Prostate gland (tissue), 2 donors: ENCODE results near the gene RAVER2. TPM values are rescaled to one million over a fixed set of nuclear protein-coding genes. Genes with fewer than 3 reads are reported as not detected.

Source experiments
- DNase-seq: peaks from one replicate; pipeline ENCODE4 v3.0.0-alpha.2; 2019; ENCODE audit warnings: low spot score
- H3K27ac ChIP-seq, 2 donors: fragments of 200-600 bp; sonication (generic); 2 replicates each; pipeline ENCODE4 v1.5.1; 2017 to 2019
- H3K27me3 ChIP-seq: fragments of 200-600 bp; sonication (generic); replicated peaks from 2 replicates; pipeline ENCODE4 v1.5.1; 2019; ENCODE audit not compliant: insufficient read depth
- H3K36me3 ChIP-seq, 2 donors: fragments of 200-600 bp; sonication (generic); 1 replicate in 1 of 2; 2 replicates in 1 of 2; pipeline versions ENCODE4 v1.5.1 to v1.8.1; 2017 to 2019
- H3K4me1 ChIP-seq: fragments of 200-600 bp; sonication (generic); replicated peaks from 2 replicates; pipeline ENCODE4 v1.5.1; 2019
- H3K4me3 ChIP-seq, 2 donors: fragments of 200-600 bp; sonication (generic); 2 replicates each; pipeline ENCODE4 v1.5.1; 2017 to 2019
- H3K9me3 ChIP-seq: fragments of 200-600 bp; sonication (generic); 2 replicates; pipeline ENCODE4 v1.5.1; 2017
- POLR2A ChIP-seq: fragments of 450-650 bp; IDR thresholded peaks from one replicate; pipeline ENCODE4 v1.6.1; 2016; ENCODE audit warnings: antibody characterized with exemption, mild to moderate bottlenecking
- POLR2AphosphoS5 ChIP-seq: sonication (generic); formaldehyde crosslinking; IDR thresholded peaks from one replicate; pipeline ENCODE4 v1.6.1; 2017; ENCODE audit warnings: antibody characterized with exemption
- WGBS: methylation state at CpG from one replicate; pipeline ENCODE4 v1.1.5; 2018; 5-methylcytosine and 5-hydroxymethylcytosine counted together
- intact Hi-C: fragments of 100-400 bp; cut with DNase I; formaldehyde crosslinking; loops from one replicate; pipeline ENCODE4 v1.14.2; 2022
- total RNA-seq, 2 donors: library from RNA; depleted of rRNA; stranded (reverse); fragments of >200 nt; gene quantifications; one replicate each; pipeline ENCODE4 v1.1.0, GENCODE V29; 2016
- TF ChIP-seq, protein P1 (sequence below), 4 experiments: fragments of 200-600 bp in 2 of 4; fragments of 450-650 bp in 2 of 4; sonication (generic) in 2 of 4; IDR thresholded peaks; 1 replicate in 3 of 4; 2 replicates in 1 of 4; pipeline ENCODE4 v1.5.1; 2016 to 2019; ENCODE audit warnings: antibody characterized with exemption in 4 of 4, mild to moderate bottlenecking in 2 of 4, moderate library complexity in 2 of 4

Gene RAVER2
- total RNA-seq, 2 donors from 2014 or later = 11.8 to 18.3 TPM

DNA sequence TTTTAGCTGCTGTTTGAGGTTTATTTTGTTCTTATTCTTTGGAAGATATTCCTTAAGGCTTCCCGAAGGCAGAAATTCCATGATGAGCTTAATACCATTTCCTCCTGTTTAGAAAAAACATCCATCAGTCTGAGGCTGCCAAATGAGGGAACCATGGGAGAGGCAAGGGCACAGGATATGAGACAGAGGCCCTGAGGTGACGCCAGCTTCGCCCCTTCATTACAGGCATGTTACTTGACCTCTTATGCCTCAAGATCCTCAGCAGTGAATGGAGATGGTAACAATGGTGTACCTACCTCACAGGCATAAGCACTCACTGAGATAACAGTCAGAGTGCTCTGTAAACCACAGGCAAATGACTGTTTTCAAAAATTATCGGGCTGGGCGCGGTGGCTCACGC is 93.6 kb downstream of the RAVER2 start:
- H3K27ac ChIP-seq = no peak overlapping the region
- H3K4me1 ChIP-seq = no peaks in the 10 kb centered on the region
- WGBS = 88% methylated on average over 7 of the region's 7 CpGs
- H3K27me3 ChIP-seq = no peaks in the 10 kb centered on the region
- no peaks in the 10 kb centered on the region for H3K9me3 ChIP-seq
- peaks cover 0 to 19% of the 10 kb centered on the region in 2 donors for H3K36me3 ChIP-seq
- H3K4me3 ChIP-seq = no peak overlapping the region
- intact Hi-C loops = no loop called here
- no peak for DNase-seq
- TF ChIP-seq, protein P1, sequence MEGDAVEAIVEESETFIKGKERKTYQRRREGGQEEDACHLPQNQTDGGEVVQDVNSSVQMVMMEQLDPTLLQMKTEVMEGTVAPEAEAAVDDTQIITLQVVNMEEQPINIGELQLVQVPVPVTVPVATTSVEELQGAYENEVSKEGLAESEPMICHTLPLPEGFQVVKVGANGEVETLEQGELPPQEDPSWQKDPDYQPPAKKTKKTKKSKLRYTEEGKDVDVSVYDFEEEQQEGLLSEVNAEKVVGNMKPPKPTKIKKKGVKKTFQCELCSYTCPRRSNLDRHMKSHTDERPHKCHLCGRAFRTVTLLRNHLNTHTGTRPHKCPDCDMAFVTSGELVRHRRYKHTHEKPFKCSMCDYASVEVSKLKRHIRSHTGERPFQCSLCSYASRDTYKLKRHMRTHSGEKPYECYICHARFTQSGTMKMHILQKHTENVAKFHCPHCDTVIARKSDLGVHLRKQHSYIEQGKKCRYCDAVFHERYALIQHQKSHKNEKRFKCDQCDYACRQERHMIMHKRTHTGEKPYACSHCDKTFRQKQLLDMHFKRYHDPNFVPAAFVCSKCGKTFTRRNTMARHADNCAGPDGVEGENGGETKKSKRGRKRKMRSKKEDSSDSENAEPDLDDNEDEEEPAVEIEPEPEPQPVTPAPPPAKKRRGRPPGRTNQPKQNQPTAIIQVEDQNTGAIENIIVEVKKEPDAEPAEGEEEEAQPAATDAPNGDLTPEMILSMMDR (IDR thresholded peaks at IDR 0.05) = no peak
- TF ChIP-seq POLR2AphosphoS5 (no peak), POLR2A (no peak)

DNA sequence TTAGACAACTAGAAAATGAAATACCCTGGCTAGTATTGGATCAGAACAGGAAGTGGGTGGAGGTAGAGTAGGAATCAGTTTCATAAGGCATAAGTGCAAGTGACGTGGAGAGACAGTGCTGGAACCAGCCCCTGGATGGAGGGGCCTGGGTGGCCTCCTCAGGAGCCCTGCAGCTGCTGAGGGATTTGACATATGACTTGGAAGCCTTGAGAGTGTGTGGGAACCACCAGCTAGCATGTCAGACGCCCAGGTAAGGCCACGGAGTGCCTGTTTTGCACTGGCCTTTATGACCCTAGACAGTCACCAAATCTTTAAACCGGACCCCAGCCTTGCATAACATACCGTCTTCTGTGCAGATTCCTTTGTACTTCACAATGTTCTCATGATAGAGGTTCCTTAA is 94.4 kb downstream of the RAVER2 start:
- no peaks in the 10 kb centered on the region for H3K9me3 ChIP-seq
- H3K36me3 ChIP-seq = peaks cover 0 to 18% of the 10 kb centered on the region in 2 donors
- H3K27me3 ChIP-seq = no peaks in the 10 kb centered on the region
- TF ChIP-seq POLR2AphosphoS5 (no peak), POLR2A (no peak)
- TF ChIP-seq, protein P1 (IDR thresholded peaks at IDR 0.05) = no peak
- WGBS = 96% methylated on average over 5 of the region's 5 CpGs
- no peak overlapping the region for H3K27ac ChIP-seq
- H3K4me3 ChIP-seq = no peak overlapping the region
- no peak for DNase-seq
- H3K4me1 ChIP-seq = no peaks in the 10 kb centered on the region
- intact Hi-C loops = no loop called here

DNA sequence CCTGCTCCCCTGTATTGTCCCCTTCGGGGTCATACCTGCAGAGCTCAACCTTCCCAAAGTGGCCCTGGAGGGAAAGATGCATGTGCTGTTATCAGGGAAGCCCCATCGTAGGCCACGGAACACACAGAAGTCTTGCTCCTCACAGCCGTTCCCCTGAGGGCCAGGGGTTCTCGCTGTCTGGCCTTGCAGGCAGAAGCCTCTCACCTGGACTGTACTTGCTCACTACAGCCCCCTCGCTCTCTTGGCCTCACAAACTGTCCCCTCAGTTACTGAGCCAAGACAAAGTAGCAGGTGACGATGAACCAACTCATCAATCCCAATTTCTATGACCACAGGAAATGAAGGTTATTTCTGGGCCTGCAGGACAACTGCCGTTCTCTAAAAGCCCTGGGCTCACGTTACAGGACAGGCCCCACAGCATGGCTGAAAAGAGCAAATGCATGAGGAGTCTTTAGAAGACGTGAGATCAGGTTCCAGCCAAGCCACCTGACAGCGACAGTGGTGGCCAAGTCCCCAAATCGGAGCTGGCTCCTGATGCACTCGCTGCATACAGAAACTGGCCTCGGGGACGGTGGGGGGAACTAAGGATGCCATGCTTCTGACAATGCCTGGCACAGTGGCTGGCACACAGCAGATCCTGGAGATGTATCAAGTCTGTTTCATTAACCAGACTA is 95.0 kb downstream of the RAVER2 start:
- Histone ChIP-seq H3K36me3 (peaks cover 0 to 18% of the 10 kb centered on the region in 2 donors), H3K27me3 (no peaks in the 10 kb centered on the region), H3K27ac (no peak overlapping the region), H3K4me1 (no peaks in the 10 kb centered on the region), H3K9me3 (no peaks in the 10 kb centered on the region), H3K4me3 (no peak overlapping the region)
- 86% methylated on average over 15 of the region's 15 CpGs for WGBS
- intact Hi-C loops = no loop called here
- TF ChIP-seq, protein P1 (IDR thresholded peaks at IDR 0.05) = no peak
- TF ChIP-seq POLR2AphosphoS5 (no peak), POLR2A (no peak)
- no peak for DNase-seq

GRCh38 chr1:64841330-64842065 is 96.6 kb downstream of the RAVER2 start:
- H3K4me1 ChIP-seq = no peaks in the 10 kb centered on the region
- H3K36me3 ChIP-seq = peaks cover 0 to 14% of the 10 kb centered on the region in 2 donors
- DNase-seq = no peak
- intact Hi-C loops = no loop called here
- no peaks in the 10 kb centered on the region for H3K27me3 ChIP-seq
- H3K9me3 ChIP-seq = no peaks in the 10 kb centered on the region
- no peak overlapping the region for H3K4me3 ChIP-seq
- no peak for TF ChIP-seq POLR2A
- TF ChIP-seq, protein P1 (IDR thresholded peaks at IDR 0.05) = no peak
- TF ChIP-seq POLR2AphosphoS5 = no peak
- H3K27ac ChIP-seq = no peak overlapping the region
- WGBS = 77% methylated on average over 6 of the region's 6 CpGs

DNA sequence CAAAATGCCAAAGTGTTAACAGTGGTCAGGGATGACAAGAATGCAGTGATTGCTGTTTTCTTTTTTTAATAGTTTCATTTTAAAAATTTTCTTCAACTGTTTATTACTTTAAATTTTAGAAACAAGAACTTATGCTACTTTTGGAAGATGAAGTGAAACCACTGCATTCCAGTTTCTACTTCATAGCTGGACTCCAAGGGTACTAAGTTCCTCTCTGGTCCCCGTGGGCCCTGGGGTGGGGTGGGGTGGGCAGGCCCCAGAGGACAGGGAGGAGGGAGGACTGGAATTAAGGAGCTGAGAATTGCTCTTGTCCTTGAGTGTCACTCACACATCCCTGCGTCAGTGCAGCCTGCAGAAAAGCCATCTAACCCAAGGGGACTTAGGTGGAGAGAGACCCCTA is 97.3 kb downstream of the RAVER2 start:
- no peaks in the 10 kb centered on the region for H3K27me3 ChIP-seq
- no peak for TF ChIP-seq POLR2AphosphoS5
- no peak overlapping the region for H3K4me3 ChIP-seq
- no peak for DNase-seq
- peaks cover 0 to 7% of the 10 kb centered on the region in 2 donors for H3K36me3 ChIP-seq
- intact Hi-C loops = no loop called here
- no peak overlapping the region for H3K27ac ChIP-seq
- 58% methylated on average over 2 of the region's 2 CpGs for WGBS
- H3K4me1 ChIP-seq = no peaks in the 10 kb centered on the region
- H3K9me3 ChIP-seq = no peaks in the 10 kb centered on the region
